ENCODE measurements around the gene MRPL12. TPM values are rescaled to one million over a fixed set of nuclear protein-coding genes. Genes with fewer than 3 reads are reported as not detected.

The MRPL12 gene
- total RNA-seq, 1 experiment from 2014 or later: 139 TPM

DNA sequence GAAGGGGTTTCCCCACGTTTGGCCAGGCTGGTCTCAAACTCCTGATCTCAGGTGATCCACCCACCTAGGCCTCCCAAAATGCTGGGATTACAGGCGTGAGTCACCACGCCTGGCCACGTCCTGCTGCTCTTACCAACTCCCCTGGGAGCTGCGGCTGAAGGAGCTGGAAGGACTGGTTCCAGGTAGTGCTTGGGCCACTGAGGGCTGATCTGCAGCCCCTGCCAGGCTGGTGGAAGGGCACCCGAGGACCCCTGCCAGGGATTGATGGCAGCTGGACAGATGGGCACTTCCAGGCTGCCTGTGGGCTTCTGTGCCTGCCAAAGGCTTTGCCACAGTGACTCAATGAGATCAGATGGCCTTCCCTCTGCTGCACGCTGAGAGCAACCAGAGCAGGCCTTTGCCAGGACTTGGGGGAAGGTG, 39.1 kb upstream of the MRPL12 start:
- Mint-ChIP-seq H3K4me3 (peak overlapping the region; percentile 8; the same call in 1 of the 2 replicates), H3K4me1 (peaks cover 21% of the 10 kb centered on the region), H3K36me3 (peaks cover 19% of the 10 kb centered on the region), H3K27ac (no peak overlapping the region), H3K27me3 (ENCODE audit: low read depth) (no peaks in the 10 kb centered on the region), H3K9me3 (no peaks in the 10 kb centered on the region)
- ATAC-seq (no peak), DNase-seq (ENCODE audit: low spot score) (no peak)
- TF ChIP-seq CBFB (CRISPR knock-in tag; IDR thresholded peaks at IDR 0.05; ENCODE audit: low read depth) (no peak), ZNF281 (CRISPR knock-in tag; IDR thresholded peaks at IDR 0.05) (no peak), NR1H2 (CRISPR knock-in tag; IDR thresholded peaks at IDR 0.05) (no peak), ZNF396 (CRISPR knock-in tag; IDR thresholded peaks at IDR 0.05; ENCODE audit: borderline replicate concordance) (no peak), PRRX2 (CRISPR knock-in tag; IDR thresholded peaks at IDR 0.05) (no peak), NR2C2 (CRISPR knock-in tag; IDR thresholded peaks at IDR 0.05) (no peak), PREB (CRISPR knock-in tag; IDR thresholded peaks at IDR 0.05; ENCODE audit: borderline replicate concordance) (no peak)
- POLR2A ChIA-PET: no interaction called here
- CTCF ChIA-PET: interaction anchor here (1.0 kb wide), 2 partner anchors 19 to 30 kb away, joined by 3 to 7 read pairs; partner anchors contain the start of gene ARL16

DNA sequence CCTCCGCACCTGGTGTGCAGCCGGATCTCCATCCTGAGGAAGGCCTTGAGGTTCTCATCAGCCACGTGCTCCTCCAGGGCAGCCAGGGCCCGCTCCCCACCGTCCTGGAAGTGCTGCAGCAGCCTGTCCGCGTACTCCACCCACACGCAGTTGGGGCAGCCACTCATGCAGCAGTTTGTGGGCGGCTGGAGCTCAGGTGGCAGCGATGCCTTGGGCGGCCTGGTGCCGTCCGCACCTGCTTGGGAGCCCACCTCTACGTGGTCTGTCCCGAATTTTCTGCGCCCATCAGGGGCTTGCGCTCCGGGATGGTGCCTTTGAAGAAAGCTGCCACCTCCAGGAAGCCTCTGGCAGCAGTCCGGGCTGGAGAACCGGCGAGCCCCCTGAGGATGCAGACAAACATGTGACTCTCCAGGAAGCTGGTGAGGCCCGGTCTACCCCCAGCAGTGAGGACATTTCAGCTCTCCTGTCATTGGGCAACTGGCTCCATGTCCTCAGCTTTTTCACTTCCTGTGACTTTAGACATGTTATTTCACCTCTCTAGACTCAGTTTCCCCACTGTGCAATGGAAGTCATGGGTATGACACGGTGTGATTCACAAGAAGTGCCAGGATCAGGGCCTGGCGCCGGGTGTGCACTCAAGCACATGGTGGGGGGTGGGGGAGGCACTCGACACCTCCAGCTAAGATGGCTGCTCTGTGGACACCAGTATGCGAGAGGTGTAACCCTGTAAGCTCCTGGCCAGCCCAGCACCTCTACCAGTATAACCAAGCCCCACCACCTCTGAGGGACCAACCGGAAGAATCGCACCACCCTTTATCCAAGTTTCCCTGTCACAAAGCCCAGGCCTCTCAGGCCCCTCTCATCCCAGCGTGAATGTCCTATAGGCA, 37.7 kb upstream of the MRPL12 start:
- no peak for DNase-seq (ENCODE audit: low spot score)
- H3K27me3 Mint-ChIP-seq (ENCODE audit: low read depth): no peaks in the 10 kb centered on the region
- H3K9me3 Mint-ChIP-seq: no peaks in the 10 kb centered on the region
- peak; percentile 8 for ATAC-seq
- H3K4me1 Mint-ChIP-seq: peaks cover 21% of the 10 kb centered on the region
- ChIA-PET POLR2A (interaction anchor here (0.7 to 0.9 kb wide), 2 partner anchors 18 to 145 kb away, joined by 3 to 4 read pairs; partner anchors contain the start of genes ARL16 and HGS), CTCF (no interaction called here)
- TF ChIP-seq ZNF281 (CRISPR knock-in tag; IDR thresholded peaks at IDR 0.05) (no peak), IRF1 (CRISPR knock-in tag; IDR thresholded peaks at IDR 0.05) (peak; percentile 45; the same call in 1 of the 2 replicates), SMAD4 (CRISPR knock-in tag; IDR thresholded peaks at IDR 0.05) (no peak), TEAD4 (CRISPR knock-in tag; IDR thresholded peaks at IDR 0.05) (peak; percentile 65; the same call in 1 of the 2 replicates), MAX (CRISPR knock-in tag; IDR thresholded peaks at IDR 0.05) (peak; percentile 92), GABPB1 (CRISPR knock-in tag; IDR thresholded peaks at IDR 0.05) (0 out of 2 replicates have a peak, but pooled peaks have one; percentile 16), FOXP1 (CRISPR knock-in tag; IDR thresholded peaks at IDR 0.05; ENCODE audit: borderline replicate concordance) (peak; percentile 52; the same call in 1 of the 2 replicates)
- TF ChIP-seq, protein P1, sequence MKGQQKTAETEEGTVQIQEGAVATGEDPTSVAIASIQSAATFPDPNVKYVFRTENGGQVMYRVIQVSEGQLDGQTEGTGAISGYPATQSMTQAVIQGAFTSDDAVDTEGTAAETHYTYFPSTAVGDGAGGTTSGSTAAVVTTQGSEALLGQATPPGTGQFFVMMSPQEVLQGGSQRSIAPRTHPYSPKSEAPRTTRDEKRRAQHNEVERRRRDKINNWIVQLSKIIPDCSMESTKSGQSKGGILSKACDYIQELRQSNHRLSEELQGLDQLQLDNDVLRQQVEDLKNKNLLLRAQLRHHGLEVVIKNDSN (CRISPR knock-in tag; IDR thresholded peaks at IDR 0.05): 0 out of 2 replicates have a peak, but pooled peaks have one; percentile 15
- H3K4me3 Mint-ChIP-seq: peak overlapping the region; percentile 96
- peak overlapping the region; percentile 96 for H3K27ac Mint-ChIP-seq
- H3K36me3 Mint-ChIP-seq: peaks cover 30% of the 10 kb centered on the region

Data from WTC11 (cell line).